Right renal pelvis (tissue), 4 donors: Measurements from ENCODE around the gene DAG1. TPM values are rescaled to one million over a fixed set of nuclear protein-coding genes. Genes with fewer than 3 reads are reported as not detected.

Source experiments
- DNase-seq, 4 donors: peaks; one replicate each; pipeline ENCODE4 v3.0.0-alpha.2; 2013; ENCODE audit warnings: low read depth in 4 of 4, low spot score in 3 of 4, missing footprints in 1 of 4
- polyA plus RNA-seq, 4 donors: library from polyadenylated mRNA; unstranded; fragments of 120-200 nt; gene quantifications; one replicate each; pipeline ENCODE4 v1.2.1, GENCODE V29; 2013; ENCODE audit not compliant: insufficient read length in 4 of 4

DAG1 gene
- polyA plus RNA-seq, 4 donors: 123 to 132 (median 125) TPM

GRCh38 chr3:49512781-49513355, 42.8 kb downstream of the DAG1 start:
- no peak for DNase-seq

- no peak for DNase-seq
These were observed 43.5 kb downstream of the DAG1 start for GRCh38 chr3:49513494-49514124.

GRCh38 chr3:49518016-49518415, 47.9 kb downstream of the DAG1 start:
- DNase-seq: no peak

- DNase-seq: no peak
These were observed 48.4 kb downstream of the DAG1 start for GRCh38 chr3:49518441-49518840.

- DNase-seq: no peak
These were observed 49.2 kb downstream of the DAG1 start for GRCh38 chr3:49519296-49519695.

GRCh38 chr3:49519916-49520385, 49.9 kb downstream of the DAG1 start:
- no peak for DNase-seq

GRCh38 chr3:49523756-49524747, 54.0 kb downstream of the DAG1 start:
- DNase-seq: no peak

- no peak for DNase-seq
These were observed 59.5 kb downstream of the DAG1 start for GRCh38 chr3:49529567-49529966.

- no peak for DNase-seq
These were observed 60.2 kb downstream of the DAG1 start for GRCh38 chr3:49530231-49530630.

GRCh38 chr3:49530701-49531100, 60.6 kb downstream of the DAG1 start:
- DNase-seq: no peak

- no peak for DNase-seq
These were observed 61.2 kb downstream of the DAG1 start for GRCh38 chr3:49531218-49531617.

GRCh38 chr3:49531715-49532114, 61.6 kb downstream of the DAG1 start:
- no peak for DNase-seq

GRCh38 chr3:49533031-49533430, 63.0 kb downstream of the DAG1 start:
- DNase-seq: no peak

- DNase-seq: no peak
These were observed 63.9 kb downstream of the DAG1 start for GRCh38 chr3:49533786-49534519.

GRCh38 chr3:49534581-49535441, 64.7 kb downstream of the DAG1 start:
- DNase-seq: peak in 2 of 4 donors; percentile 15

- DNase-seq: no peak
These were observed 66.2 kb downstream of the DAG1 start for GRCh38 chr3:49535971-49536874.

GRCh38 chr3:49536875-49537533, 66.9 kb downstream of the DAG1 start:
- DNase-seq: no peak
